GM19025 (cell line): ENCODE measurements around the gene APOA5.
"Not testable (repeated sequence)": the region's sequence is repeated elsewhere in the genome, so short reads cannot be mapped to it uniquely, and the experiment has no call there.

Source experiments
- ATAC-seq: cut with Tn5 transposase; IDR thresholded peaks from one replicate; pipeline ENCODE4 v1.9.1; 2021; ENCODE audit warnings: mild to moderate bottlenecking, low read depth, moderate library complexity; ENCODE audit not compliant: unreplicated experiment

APOA5 gene

DNA sequence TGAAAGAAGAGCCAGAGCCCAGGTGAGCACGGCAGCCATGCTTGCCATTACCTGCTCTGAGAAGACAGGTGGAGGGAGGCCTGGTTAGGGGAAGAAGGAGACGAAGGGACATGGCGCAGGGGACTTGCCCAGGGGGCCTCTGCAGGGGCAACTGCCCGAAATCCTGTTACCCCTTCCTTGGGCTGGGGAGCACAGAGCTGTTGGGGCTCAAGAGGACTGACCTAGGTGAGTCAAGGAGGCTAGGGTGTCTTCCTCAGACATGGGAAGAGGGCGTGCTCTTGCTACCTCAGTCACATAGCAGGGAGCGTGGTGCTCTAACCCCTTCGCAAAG is at the start of gene APOA5:
APOA5 (minus strand) TSS at position 67 of the 331 bp plus-strand sequence; CDS start at position 48, 19 bp downstream.
- ATAC-seq = no peak

GRCh38 chr11:116840746-116841296 is 49.1 kb upstream of the APOA5 start:
- ATAC-seq = no peak

DNA sequence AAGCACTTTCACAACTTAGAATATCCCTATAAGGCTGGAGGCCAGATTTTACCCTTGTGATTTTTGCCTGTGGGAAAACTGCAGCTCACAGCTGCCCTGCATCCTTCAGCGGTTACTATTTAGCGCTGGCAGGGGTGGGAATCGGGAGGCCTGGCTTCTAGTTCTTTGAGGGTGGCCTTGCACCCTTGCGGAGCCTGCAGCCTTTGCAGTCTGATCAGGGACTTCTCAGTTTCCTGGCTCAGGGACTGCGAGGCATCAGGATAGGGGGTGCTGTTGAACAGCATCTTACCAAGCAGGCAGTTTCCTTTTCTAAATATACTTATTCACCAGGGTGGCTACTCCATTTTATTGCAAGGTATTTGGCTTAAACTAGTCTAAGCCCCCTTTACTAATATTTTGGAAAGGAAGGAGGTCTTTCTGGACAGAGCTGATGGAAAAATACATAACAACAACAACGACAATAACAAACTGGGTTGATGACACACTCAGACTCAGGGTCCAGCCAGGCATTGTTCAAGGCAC is 48.6 kb upstream of the APOA5 start:
- ATAC-seq = no peak

DNA sequence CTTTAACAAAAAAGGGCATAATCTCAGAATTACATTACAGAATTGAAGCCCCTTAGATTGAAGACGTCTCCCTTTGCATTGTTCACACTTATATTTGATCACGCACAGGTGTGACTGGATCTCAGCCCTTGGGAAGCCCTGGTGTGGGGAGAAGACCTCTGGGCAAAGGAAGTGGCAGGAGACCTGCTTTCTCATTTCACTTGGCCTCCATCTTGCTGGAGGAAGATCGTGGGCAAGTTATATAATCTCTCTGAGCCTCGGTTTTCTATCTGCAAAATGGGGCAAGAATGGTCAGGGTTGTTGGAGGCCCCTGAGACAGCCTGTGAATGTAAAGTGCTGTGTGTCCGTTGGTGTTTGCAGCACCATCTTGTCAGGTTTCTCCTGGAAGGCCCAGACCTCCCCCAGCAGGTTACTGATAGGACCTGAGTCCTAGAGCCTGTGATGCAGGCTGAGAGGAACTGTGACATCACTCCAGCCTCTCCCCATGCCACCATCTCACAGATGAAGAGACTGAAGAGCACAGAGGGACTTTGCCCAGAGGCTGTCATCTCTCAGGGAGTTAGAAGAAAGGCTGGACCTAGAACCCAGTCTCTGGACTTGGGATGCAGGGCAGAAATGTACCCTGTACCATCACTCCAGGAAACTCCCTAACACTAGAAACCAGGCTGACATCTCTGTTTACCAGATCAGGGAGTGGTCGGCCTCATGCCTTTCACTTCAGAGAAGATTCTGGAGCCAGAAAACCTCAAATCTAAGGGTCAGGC is 46.8 kb upstream of the APOA5 start:
- ATAC-seq = no peak

GRCh38 chr11:116837231-116838091 is 45.8 kb upstream of the APOA5 start, which contains the start of gene APOA1:
Gene APOA1, minus strand, starts transcription at chr11:116837622. Its CDS starts 235 bp downstream, at chr11:116837387.
- ATAC-seq = no peak

GRCh38 chr11:116836632-116836991 is 44.9 kb upstream of the APOA5 start:
- ATAC-seq = no peak

- peak; percentile 69 for ATAC-seq
These were observed 44.3 kb upstream of the APOA5 start for GRCh38 chr11:116835791-116836631.

DNA sequence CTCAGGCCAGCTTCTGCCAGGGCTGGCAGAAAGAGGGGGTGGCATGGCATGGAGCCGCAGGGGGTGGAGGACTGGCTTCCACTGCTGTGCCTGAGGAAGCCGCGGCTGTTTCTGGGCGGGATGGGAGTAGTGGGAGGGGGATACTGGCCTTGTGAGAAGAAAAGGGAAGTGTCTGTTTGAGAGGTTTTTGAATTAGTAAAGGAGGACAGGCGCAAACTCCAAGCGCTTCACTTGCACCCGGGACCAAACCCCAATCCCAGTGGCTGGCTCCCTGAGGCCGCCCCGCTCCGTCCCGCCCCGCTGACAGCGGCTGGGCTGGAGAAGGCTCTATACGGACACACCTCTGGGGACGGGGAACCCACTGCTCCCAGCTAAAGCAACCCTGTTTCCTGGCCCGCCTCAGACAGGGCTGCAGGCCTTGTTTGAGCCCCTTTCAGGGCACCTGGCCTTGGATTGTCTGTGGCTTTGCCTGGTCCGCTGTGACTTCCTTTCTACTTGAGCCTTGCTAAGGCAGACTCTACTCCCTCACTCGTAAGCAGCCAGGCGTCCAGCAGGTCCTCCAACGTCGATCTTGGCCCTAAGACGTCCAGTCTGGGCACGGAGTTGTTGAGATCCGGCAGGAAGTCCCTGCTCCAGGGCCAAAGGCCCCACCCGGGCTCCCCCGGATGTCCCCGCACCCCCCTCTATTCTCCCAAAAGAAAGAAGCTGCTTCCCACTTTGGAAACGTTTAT is 43.5 kb upstream of the APOA5 start:
- peak; percentile 12 for ATAC-seq

DNA sequence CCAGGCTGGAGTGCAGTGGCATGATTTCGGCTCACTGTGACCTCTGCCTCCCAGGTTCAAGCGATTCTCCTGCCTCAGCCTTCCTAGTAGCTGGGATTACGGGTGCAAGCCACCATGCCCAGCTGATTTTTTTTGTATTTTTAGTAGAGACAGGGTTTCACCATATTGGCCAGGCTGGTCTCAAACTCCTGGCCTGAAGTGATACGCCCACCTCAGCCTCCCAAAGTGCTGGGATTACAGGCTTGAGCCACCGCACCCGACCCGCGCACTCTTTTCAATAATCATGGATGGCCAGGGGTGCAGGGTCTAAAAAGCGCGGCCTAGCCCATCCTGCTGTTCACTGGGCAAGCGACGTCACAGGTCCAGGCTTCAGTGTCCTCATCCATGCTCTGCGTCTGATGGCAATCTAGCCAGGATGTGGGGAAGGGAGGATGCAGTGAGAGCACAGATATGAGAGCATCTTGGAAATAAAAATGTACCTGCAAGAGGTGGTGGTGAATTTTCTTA is 42.9 kb upstream of the APOA5 start:
- ATAC-seq = not testable (repeated sequence)

GRCh38 chr11:116833816-116834534 is 42.3 kb upstream of the APOA5 start:
- no peak for ATAC-seq

DNA sequence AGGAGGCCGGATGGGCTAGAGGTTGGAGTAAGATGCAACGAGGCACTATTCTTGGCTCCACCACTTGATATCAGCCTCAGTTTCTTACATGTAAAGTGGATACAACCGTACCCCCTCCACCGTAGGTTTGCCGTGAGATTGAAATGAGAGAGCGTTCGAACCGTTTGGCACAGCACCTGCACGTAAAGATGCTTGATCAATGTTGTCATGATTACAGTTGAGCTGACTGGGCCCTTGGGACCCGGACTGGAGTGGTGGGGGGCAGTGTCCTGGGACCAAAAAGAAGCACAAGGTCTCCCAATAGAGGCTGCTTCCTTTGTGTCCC is 41.8 kb upstream of the APOA5 start:
- no peak for ATAC-seq

GRCh38 chr11:116832350-116833290 is 40.9 kb upstream of the APOA5 start:
- ATAC-seq = no peak

DNA sequence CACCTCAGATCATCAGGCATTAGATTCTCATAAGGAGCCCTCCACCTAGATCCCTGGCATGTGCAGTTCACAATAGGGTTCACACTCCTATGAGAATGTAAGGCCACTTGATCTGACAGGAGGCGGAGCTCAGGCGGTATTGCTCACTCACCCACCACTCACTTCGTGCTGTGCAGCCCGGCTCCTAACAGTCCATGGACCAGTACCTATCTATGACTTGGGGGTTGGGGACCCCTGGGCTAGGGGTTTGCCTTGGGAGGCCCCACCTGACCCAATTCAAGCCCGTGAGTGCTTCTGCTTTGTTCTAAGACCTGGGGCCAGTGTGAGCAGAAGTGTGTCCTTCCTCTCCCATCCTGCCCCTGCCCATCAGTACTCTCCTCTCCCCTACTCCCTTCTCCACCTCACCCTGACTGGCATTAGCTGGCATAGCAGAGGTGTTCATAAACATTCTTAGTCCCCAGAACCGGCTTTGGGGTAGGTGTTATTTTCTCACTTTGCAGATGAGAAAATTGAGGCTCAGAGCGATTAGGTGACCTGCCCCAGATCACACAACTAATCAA is 40.2 kb upstream of the APOA5 start:
- ATAC-seq = no peak

- no peak for ATAC-seq
These were observed 38.7 kb upstream of the APOA5 start for GRCh38 chr11:116830184-116830912.

GRCh38 chr11:116829525-116830183 is 38.0 kb upstream of the APOA5 start, which contains the start of gene APOC3:
Gene APOC3, plus strand, starts transcription at chr11:116829907. Its CDS starts 676 bp downstream, at chr11:116830583.
- ATAC-seq = no peak
